Forelimb muscle (tissue), 1 donor: ENCODE data around the gene RNF217. TPM values are rescaled to one million over a fixed set of nuclear protein-coding genes. Genes with fewer than 3 reads are reported as not detected.
A peak's percentile ranks its signal among the peaks of the same experiment; 100 is the strongest.
"Not testable (repeated sequence)": the region's sequence is repeated elsewhere in the genome, so short reads cannot be mapped to it uniquely, and the experiment has no call there.

ENCODE experiments used
- DNase-seq: peaks from one replicate; pipeline ENCODE4 v3.0.0-alpha.2; 2013; ENCODE audit warnings: low read depth
- polyA plus RNA-seq: library from polyadenylated mRNA; unstranded; fragments of 120-200 nt; gene quantifications from one replicate; pipeline ENCODE4 v1.2.1, GENCODE V29; 2013; ENCODE audit not compliant: insufficient read length

RNF217 gene
- polyA plus RNA-seq, 1 donor, result 51.8 TPM

- no peak for DNase-seq
These were observed 95.4 kb downstream of the RNF217 start for GRCh38 chr6:125057392-125058246.

GRCh38 chr6:125058546-125058945 lies 96.3 kb downstream of the RNF217 start:
- DNase-seq, result no peak

DNA sequence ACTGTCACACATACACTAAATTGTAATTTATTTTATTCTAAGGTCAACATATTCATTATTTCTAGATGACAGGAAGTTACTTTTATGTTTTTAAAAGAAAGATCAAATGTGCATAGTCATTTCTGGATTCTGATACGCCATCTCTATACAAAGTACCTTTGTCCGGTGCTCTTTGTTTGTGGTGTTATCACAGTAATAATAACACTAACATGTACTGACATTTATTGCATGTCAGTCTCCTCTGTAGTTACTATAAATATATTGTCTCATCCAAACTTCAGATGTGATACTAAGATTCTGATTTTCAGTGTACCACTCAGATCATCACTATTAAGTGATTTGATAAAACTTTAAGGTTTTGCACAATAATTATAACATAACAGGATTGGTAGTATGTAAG lies 101.1 kb downstream of the RNF217 start:
- no peak for DNase-seq

- no peak for DNase-seq
These were observed 103.9 kb downstream of the RNF217 start for GRCh38 chr6:125066140-125066539.

DNA sequence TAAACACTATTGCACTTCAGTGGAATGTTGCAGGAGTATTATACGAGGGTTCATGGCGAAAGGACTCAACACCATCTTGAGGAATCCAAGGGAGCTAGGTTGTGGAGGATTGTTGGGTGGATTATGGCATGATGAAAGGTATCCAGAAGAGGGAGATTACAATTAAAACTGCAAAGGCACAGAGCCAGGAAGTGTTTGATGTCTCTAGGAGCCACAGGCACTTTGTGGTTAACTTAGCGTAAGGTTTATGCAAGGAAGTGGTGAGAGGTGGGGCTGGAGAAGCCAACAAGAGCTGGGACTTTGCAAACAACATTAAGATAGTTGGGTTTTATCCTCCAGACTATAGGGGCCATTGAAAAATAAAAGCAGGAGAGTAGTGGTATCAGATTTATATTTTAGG lies 104.7 kb downstream of the RNF217 start:
- no peak for DNase-seq

DNA sequence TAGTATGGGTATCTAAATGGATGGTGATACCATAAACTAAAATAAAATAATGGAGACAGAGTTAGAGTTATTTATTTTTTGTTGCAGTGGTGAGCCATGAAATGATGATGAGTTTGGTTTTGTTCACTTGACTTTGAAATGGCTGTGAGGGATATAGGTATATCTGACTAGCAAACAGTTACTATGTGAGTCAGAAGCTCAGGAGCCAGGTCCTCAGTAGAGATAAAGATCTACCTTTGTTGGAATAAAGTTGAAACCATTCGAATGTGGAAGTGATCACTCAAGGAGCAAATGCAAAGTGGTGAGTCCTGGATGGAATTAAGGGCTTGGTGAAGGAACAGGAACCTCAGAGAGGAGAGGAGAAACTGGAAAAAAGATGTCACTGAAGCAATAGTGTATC lies 105.3 kb downstream of the RNF217 start:
- no peak for DNase-seq

GRCh38 chr6:125073071-125073470 lies 110.8 kb downstream of the RNF217 start:
- DNase-seq, result no peak

DNA sequence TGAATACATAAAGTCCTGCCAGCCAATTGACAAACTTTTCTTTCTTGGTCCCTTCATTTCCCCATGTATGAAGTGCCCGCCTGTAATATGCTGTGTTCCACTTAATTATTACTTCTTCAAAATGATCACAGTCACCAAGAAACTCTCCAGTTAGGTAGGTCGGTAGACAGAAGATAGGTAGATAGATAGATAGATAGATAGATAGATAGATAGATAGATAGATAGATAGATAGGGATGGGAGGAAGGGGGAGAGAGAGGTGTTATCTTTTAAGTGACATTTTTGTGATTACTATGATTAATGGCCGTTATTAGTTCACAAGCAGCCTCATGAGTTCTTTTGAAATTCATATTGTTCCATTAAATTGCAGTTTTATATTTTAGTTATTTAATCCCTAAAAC lies 111.9 kb downstream of the RNF217 start:
- no peak for DNase-seq

DNA sequence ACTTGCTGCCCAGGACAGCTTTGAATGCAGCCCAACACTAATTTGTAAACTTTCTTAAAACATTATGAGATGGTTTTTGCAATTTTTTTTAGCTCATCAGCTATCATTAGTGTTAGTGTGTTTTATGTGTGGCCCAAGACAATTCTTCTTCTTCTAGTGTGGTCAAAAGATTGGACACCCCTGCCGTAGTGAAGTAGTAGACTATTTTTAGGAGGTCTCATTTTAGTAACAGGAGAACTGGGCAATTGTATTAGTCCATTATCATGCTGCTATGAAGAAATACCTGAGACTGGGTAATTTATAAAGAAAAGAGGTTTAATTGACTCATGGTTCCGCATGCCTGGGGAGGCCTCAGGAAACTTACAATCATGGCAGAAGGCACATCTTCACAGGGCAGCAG lies 112.8 kb downstream of the RNF217 start:
- DNase-seq, result not testable (repeated sequence)

GRCh38 chr6:125075741-125076481 lies 113.7 kb downstream of the RNF217 start:
- DNase-seq, result no peak

- DNase-seq, result no peak
These were observed 114.2 kb downstream of the RNF217 start for GRCh38 chr6:125076482-125076742.

DNA sequence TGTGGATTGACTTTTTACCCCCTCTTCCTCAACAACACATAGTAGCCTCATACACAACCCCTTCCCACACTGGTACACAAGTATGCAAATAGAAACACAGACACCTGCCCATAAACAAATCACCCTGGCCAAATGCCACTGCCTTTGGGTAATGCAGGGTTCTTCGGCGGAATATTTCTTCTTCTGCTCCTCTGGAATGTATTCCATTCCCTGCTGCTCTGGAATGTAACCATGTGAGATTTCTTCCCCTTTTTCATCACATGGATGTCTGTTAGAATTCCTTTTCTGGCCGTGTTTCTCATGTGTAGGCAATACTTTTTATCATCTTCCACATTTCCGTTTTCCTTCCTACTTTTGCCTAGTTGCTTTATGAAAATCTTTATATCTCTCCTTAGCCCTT lies 115.2 kb downstream of the RNF217 start:
- no peak for DNase-seq

DNA sequence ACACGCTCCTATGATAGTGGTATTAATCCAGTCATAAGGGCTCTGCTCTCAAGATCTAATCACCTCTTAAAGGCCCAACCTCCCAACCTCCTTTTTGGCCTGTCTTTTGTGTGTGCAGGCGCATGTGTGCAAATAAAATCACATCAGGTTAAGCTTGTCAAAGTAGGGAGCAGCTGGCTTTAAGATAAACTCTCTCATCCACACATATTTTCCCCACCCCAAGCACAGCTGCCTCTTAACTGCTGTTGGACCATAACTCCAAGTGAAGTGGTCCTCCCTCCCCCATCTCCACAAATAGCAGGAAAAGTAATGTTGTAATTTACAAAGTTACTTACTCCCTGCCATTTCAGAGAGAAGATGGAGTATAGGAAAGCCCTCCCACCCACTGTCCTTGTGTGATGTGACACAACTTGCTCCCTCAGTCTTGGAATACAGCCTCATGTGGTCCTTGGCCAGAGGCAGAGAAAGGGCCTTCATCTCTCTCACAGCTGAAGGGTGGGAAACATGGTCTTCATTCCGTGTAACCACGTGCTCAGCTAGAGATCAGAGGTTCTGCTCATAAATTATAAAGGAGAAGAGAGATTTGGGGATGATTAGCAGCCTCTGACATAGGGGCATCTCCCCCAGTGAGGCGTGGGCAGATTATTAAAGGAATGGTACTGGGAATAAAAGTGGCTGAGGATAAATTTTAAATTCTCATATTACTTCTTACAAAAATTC lies 116.5 kb downstream of the RNF217 start:
- DNase-seq, result no peak

GRCh38 chr6:125082908-125083683 lies 120.9 kb downstream of the RNF217 start:
- no peak for DNase-seq

DNA sequence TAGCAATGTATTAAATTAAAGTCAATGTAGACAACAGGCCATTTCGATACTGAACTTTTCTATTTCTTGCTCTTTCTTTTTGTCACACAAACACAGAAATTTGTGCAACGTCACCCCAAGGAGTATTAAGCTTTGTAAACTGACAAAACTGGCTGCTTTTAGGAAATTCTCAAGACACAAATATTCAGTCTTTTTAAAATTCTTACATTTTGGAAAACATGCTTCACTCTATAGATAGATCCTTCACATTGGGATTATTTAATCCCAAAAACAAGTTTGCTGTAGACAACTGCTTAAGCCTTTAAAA lies 121.4 kb downstream of the RNF217 start:
- no peak for DNase-seq

DNA sequence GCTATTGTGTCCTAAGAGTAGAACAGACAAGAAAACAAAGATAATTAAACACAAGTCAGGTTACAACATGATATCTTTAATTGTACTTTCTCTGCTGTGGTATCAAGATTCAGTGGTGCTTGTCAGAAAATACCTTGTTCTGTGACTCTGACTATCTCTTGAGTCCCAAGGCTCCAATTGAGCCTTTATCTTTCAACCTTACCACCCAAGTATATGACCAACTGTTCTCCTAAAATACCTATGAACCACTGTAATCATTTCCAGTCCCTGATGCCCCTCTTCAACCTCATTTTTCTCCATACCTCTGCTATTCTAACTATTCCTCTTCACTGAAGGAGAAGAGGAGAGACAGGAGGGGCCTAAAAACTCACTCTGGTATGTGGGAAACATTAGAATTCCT lies 124.5 kb downstream of the RNF217 start:
- DNase-seq, result no peak

DNA sequence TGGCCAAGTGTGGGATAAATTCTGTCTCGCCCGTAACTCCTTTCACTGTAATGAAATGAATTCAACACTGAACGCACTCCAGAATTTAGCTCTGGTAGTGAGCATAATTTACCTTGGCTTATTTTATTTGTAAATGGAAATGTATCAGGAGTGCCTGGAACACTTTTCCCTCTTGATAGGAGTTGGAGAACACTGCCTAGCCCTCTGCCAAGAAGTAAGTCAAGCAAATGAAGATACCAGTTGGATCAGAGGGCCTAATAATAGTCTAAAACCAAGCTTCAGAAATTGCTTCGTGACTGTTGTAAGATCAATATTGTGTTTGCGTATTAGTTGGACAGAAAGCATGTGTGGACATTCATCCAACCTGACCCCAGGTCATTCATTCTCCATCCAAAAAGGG lies 126.7 kb downstream of the RNF217 start:
- DNase-seq, result no peak

GRCh38 chr6:125094563-125094962 lies 132.3 kb downstream of the RNF217 start:
- DNase-seq, result no peak

DNA sequence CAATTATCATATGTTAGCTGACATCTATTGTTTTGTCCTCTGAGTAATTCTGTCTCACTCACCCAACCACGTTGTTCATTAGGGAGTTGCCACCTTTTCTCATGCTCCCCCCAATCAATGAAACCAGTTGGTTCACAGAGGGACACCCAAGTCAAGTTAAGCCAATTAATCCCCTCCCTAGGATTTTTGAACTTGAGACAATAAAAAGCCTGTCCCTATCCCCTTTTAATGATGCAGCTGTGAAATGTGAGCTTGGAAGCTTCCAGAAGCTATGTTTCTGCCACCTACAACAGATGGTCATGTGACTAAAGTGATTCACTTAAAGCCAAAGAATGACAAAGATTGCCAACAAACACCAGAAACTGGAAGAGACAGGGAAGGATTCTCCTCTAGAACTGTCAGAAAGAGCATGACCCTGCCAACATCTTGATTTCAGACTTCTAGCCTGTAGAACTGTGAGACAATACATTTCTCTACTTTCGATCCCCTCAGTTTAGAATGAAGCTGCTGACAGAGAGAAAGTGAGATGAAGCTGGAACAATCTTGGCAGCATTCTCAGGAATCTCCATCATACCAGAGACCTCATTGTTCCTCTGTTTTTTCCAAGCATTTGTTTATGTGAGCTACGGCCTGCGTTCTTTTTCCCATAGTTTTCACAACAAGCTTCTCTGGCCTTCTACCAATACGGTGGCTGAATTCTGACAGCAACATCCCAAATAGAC lies 133.5 kb downstream of the RNF217 start:
- DNase-seq, result peak; percentile 25

DNA sequence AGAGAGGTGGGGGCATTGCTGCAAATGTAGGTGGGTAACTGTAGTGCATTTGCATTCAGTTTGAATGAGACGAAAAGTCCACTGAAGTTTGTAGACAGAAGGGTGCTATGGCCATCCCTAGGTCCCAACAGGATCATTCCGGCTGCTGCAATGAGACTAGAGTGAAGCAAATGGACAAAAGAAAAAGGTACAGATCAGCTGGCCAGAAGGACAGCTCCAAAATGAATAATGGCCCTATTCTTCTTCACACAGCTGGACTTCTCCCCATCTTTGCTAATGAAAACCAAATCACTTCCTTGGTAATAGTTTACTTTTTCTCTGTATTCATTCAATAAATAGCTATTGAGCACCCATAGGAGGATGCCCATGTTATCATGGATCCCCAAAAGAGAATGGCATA lies 134.9 kb downstream of the RNF217 start:
- DNase-seq, result no peak

GRCh38 chr6:125098253-125098652 lies 136.0 kb downstream of the RNF217 start:
- DNase-seq, result no peak
